GM12878 (cell line): Measurements from ENCODE around the gene SMIM26. TPM values are rescaled to one million over a fixed set of nuclear protein-coding genes. Genes with fewer than 3 reads are reported as not detected.

Source experiments
- ATAC-seq: fragments of 200-7000 bp; cut with Tn5 transposase; 3 replicates; pipeline ENCODE4 v1.9.1; 2020; ENCODE audit warnings: mild to moderate bottlenecking, moderate library complexity
- BruUV-seq: library from RNA; stranded (reverse); fragments of 400-500 nt; replicated peaks from 2 replicates; lab custom pipeline; 2021; lab: Mats Ljungman, UMichigan
- CTCF ChIA-PET: fragments of 300-600 bp; sonication (Branson Sonifier 250); formaldehyde crosslinking; extraction: SDS; loops from one replicate; lab custom pipeline; 2021; ENCODE audit warnings: inconsistent platforms; lab: Yijun Ruan, JAX
- POLR2A ChIA-PET: fragments of 350-600 bp; formaldehyde crosslinking; extraction: SDS; loops from one replicate; lab custom pipeline; 2021; ENCODE audit warnings: inconsistent platforms; lab: Charles Lee
- RAD21 ChIA-PET: fragments of 300-600 bp; sonication (Branson Sonifier 250); formaldehyde crosslinking; loops from one replicate; lab custom pipeline; 2023; ENCODE audit warnings: antibody characterized with exemption; ENCODE audit not compliant: unreplicated experiment; lab: Charles Lee
- SMC1A ChIA-PET: fragments of 300-600 bp; sonication (Branson Sonifier 250); formaldehyde crosslinking; loops from one replicate; lab custom pipeline; 2023; ENCODE audit not compliant: unreplicated experiment, uncharacterized antibody; lab: Charles Lee
- DNase-seq: peaks from one replicate; pipeline ENCODE4 v3.0.0-alpha.2; 2011; ENCODE audit warnings: low read depth, low spot score
- FAIRE-seq: peaks from 3 replicates; lab custom pipeline; 2011; peaks lifted over from hg19 to GRCh38; lab: Jason Lieb, UNC
- H2AFZ ChIP-seq: 2 replicates; pipeline ENCODE4 v1.6.0; 2011; ENCODE audit warnings: low read depth, low read length, control low read depth; ENCODE audit not compliant: control insufficient read depth
- H3K27ac ChIP-seq: 2 replicates; pipeline ENCODE4 v1.5.1; 2011; ENCODE audit warnings: control low read depth; ENCODE audit not compliant: control insufficient read depth, insufficient read depth
- H3K27me3 ChIP-seq, 2 experiments: replicated peaks in 1 of 2; 2 replicates each; pipeline versions ENCODE4 v1.6.0 to v1.6.1; 2011; ENCODE audit warnings: low read length in 1 of 2; ENCODE audit not compliant: control insufficient read depth in 2 of 2, insufficient read depth in 2 of 2
- H3K36me3 ChIP-seq, 2 experiments: 2 replicates each; pipeline ENCODE4 v1.5.1; 2011; ENCODE audit warnings: low read length in 1 of 2; ENCODE audit not compliant: control insufficient read depth in 2 of 2, insufficient read depth in 2 of 2
- H3K4me1 ChIP-seq: 2 replicates; pipeline ENCODE4 v1.6.1; 2011; ENCODE audit warnings: mild to moderate bottlenecking, low read length, moderate library complexity, mixed read lengths; ENCODE audit not compliant: control insufficient read depth, insufficient read depth
- H3K4me2 ChIP-seq: 2 replicates; pipeline ENCODE4 v1.6.0; 2011; ENCODE audit warnings: control low read depth; ENCODE audit not compliant: control insufficient read depth, insufficient read depth
- H3K4me3 ChIP-seq: fragments of 200-600 bp; sonication (generic); 2 replicates; pipeline ENCODE4 v1.5.1; 2016
- H3K79me2 ChIP-seq: 2 replicates; pipeline ENCODE4 v1.6.0; 2011; ENCODE audit warnings: low read length; ENCODE audit not compliant: control insufficient read depth, insufficient read depth
- H3K9ac ChIP-seq: 2 replicates; pipeline ENCODE4 v1.8.0; 2011; ENCODE audit warnings: low read length, control low read depth, mixed read lengths; ENCODE audit not compliant: control insufficient read depth, insufficient read depth
- H3K9me3 ChIP-seq: replicated peaks from 3 replicates; pipeline ENCODE4 v1.5.1; 2011; ENCODE audit warnings: mild to moderate bottlenecking, low read length; ENCODE audit not compliant: control insufficient read depth, insufficient read depth
- H4K20me1 ChIP-seq: 2 replicates; pipeline ENCODE4 v1.6.0; 2011; ENCODE audit not compliant: control insufficient read depth, insufficient read depth
- GABPA ChIP-seq: IDR thresholded peaks from 2 replicates; pipeline ENCODE4 v1.6.1; 2014; ENCODE audit warnings: antibody characterized with exemption, low read depth, mild to moderate bottlenecking, inconsistent platforms
- HDAC2 ChIP-seq: fragments of 200-600 bp; sonication (generic); IDR thresholded peaks from 2 replicates; pipeline ENCODE4 v1.6.1; 2017
- IRF4 ChIP-seq: IDR thresholded peaks from 2 replicates; pipeline ENCODE4 v1.6.1; 2011; ENCODE audit warnings: low read depth, low read length
- MLLT1 ChIP-seq: fragments of 450-650 bp; IDR thresholded peaks from 2 replicates; pipeline ENCODE4 v1.6.1; 2016; ENCODE audit warnings: mild to moderate bottlenecking
- MXI1 ChIP-seq: fragments of 150-350 bp; IDR thresholded peaks from 2 replicates; pipeline ENCODE4 v1.6.1; 2011; ENCODE audit warnings: low read depth, mild to moderate bottlenecking, inconsistent platforms, low read length, improper control_type of control experiment
- NFXL1 ChIP-seq: fragments of 450-650 bp; IDR thresholded peaks from 2 replicates; pipeline ENCODE4 v1.6.1; 2017; ENCODE audit warnings: antibody characterized with exemption, mild to moderate bottlenecking, borderline replicate concordance
- NFYB ChIP-seq: IDR thresholded peaks from 2 replicates; pipeline ENCODE4 v1.6.1; 2011; ENCODE audit warnings: low read depth, mild to moderate bottlenecking, low read length, improper control_type of control experiment, moderate library complexity; ENCODE audit not compliant: insufficient read depth
- PAX5 ChIP-seq: IDR thresholded peaks from 2 replicates; pipeline ENCODE4 v1.6.1; 2011; ENCODE audit warnings: low read depth, low read length, borderline replicate concordance
- POLR2A ChIP-seq: IDR thresholded peaks from 2 replicates; pipeline ENCODE4 v1.6.1; 2011; ENCODE audit warnings: low read depth, mild to moderate bottlenecking, low read length
- WGBS: methylation state at CpG from one replicate; pipeline ENCODE4 v1.1.6; 2016; ENCODE audit warnings: low lambda C conversion rate; ENCODE audit not compliant: insufficient replicate concordance, insufficient coverage; ENCODE audit errors: missing lambda C conversion rate; 5-methylcytosine and 5-hydroxymethylcytosine counted together
- in situ Hi-C: fragments of 300-500 bp; cut with MboI; formaldehyde crosslinking; loops from 9 replicates; pipeline ENCODE4 v1.14.3; 2018; ENCODE audit warnings: mixed read lengths
- intact Hi-C: fragments of 100-400 bp; cut with micrococcal nuclease; formaldehyde crosslinking; loops from one replicate; pipeline ENCODE4 v1.14.2; 2022; ENCODE audit not compliant: unreplicated experiment
- polyA plus RNA-seq, 11 experiments: library from polyadenylated mRNA; depleted of rRNA in 4 of 11; unstranded in 6 of 11; stranded (reverse) in 5 of 11; fragments of >200 nt; fragmentation: Nextera tagmentation in 4 of 11; fragmentation: Illumina TruSeq in 1 of 11; extraction: Ambion mirVana in 4 of 11; extraction: Trizol in 1 of 11; gene quantifications; 1 replicate in 1 of 11; 2 replicates in 10 of 11; pipeline versions ENCODE4 v1.2.1 to v1.2.3, GENCODE V29; 2011 to 2016; ENCODE audit warnings: inconsistent platforms in 2 of 11, missing spikeins in 2 of 11, low read depth in 1 of 11
- total RNA-seq, 4 experiments: library from RNA; depleted of rRNA in 3 of 4; stranded (reverse); fragments of >200 nt in 3 of 4; fragmentation: Illumina TruSeq in 1 of 4; extraction: Trizol in 1 of 4; gene quantifications; 2 replicates each; pipeline versions ENCODE4 v1.2.1 to v1.2.3, GENCODE V29; 2013 to 2021
- TF ChIP-seq, protein P1 (sequence below): IDR thresholded peaks from 2 replicates; pipeline ENCODE4 v1.6.1; 2012; ENCODE audit warnings: mild to moderate bottlenecking, low read depth, low read length

SMIM26 gene
- total and polyA plus RNA-seq, 10 of the 15 experiments (the other 5 are each of a cell fraction or from before 2014, with no cell fraction given): 74.3 to 329 (median 176) TPM

GRCh38 chr20:18588574-18588933 lies 21.3 kb downstream of the SMIM26 start:
- 17% methylated on average over 18 of the region's 18 CpGs for WGBS
- ATAC-seq (peak; percentile 5), DNase-seq (no peak), FAIRE-seq (no peak)
- ChIA-PET POLR2A (interaction anchor here (0.6 to 1.3 kb wide), 5 partner anchors 17 to 174 kb away, joined by 3 to 7 read pairs (median 3); partner anchors contain the start of gene SEC23B), CTCF (interaction anchor here (0.6 to 1.9 kb wide), 9 partner anchors 9 to 177 kb away, joined by 3 to 7 read pairs (median 4); partner anchors contain the start of gene SMIM26), SMC1A (interaction anchor here (0.6 to 2.3 kb wide), 6 partner anchors 9 to 484 kb away, joined by 3 to 10 read pairs (median 4); partner anchors contain the start of gene SEC23B), RAD21 (interaction anchor here (0.8 to 1.2 kb wide), 4 partner anchors 22 to 116 kb away, joined by 3 to 5 read pairs (median 3); partner anchors contain the start of genes RBBP9 and SMIM26)
- H3K4me2 ChIP-seq: peak overlapping the region; percentile 66
- H3K27ac ChIP-seq: peak overlapping the region; percentile 65
- no peaks in the 10 kb centered on the region for H3K4me1 ChIP-seq
- peak overlapping the region; percentile 92 for H3K4me3 ChIP-seq
- TF ChIP-seq IRF4: no peak
- no peak for TF ChIP-seq HDAC2
- no peak for TF ChIP-seq NFXL1
- no peak for TF ChIP-seq MXI1
- H4K20me1 ChIP-seq: no peaks in the 10 kb centered on the region
- H3K79me2 ChIP-seq: peaks cover 19% of the 10 kb centered on the region
- intact Hi-C loops: loop anchor here (5.0 kb wide), 1 partner anchor 81 kb away; the partner anchor contains the start of gene SEC23B
- H3K36me3 ChIP-seq: no peaks in the 10 kb centered on the region
- H2AFZ ChIP-seq: peak overlapping the region; percentile 78
- BruUV-seq: no TSS peak
- in situ Hi-C loops: loop anchor here (25.0 kb wide), 1 partner anchor 1424 kb away; the partner anchor contains the start of gene NAA20
- H3K27me3 ChIP-seq: no peaks in the 10 kb centered on the region
- no peaks in the 10 kb centered on the region for H3K9me3 ChIP-seq
- H3K9ac ChIP-seq: peak overlapping the region; percentile 76

DNA sequence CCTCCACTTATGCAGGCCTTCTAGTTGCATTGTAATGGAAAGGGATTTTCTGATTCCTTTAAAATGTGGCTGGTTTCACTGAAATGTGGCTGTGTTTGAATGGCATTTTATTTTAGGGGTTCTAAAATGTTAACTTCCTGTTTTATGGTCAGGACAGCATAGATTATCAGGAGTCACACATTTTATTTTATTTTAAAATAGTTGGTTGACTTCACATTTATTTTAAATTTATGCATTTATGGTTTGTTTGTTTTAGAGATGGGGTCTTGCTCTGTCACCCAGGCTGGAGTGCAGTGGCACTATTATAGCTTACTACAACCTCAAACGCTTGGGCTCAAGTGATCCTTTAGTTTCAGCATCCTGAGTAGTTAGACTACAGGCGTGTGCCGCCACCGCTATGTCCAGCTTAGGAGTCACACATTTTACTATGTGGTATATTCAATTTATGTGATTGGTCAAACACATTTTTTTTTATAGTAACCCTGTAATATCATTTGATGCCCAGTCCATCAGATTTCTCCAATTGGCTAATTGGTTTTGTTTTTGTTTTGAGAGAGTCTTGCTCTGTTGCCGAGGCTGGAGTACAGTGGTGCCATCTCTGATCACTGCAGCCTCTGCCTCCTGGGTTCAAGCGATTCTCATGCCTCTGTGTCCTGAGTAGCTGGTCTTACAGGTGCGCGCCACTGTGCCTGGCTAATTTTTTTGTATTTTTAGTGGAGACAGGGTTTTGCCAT lies 22.9 kb downstream of the SMIM26 start:
- H3K79me2 ChIP-seq: peaks cover 19% of the 10 kb centered on the region
- no peak overlapping the region for H2AFZ ChIP-seq
- peak overlapping the region; percentile 22; the same call in 1 of the 2 replicates for H3K4me3 ChIP-seq
- ChIA-PET CTCF (interaction anchor here (1.0 to 1.9 kb wide), 3 partner anchors 9 to 178 kb away, joined by 3 to 7 read pairs (median 4); no protein-coding TSS in a partner anchor), POLR2A (no interaction called here), RAD21 (interaction anchor here (1.1 to 1.7 kb wide), 2 partner anchors 42 to 83 kb away, joined by 4 read pairs; partner anchors contain the start of gene SEC23B), SMC1A (interaction anchor here (1.1 to 2.3 kb wide), 4 partner anchors 8 to 83 kb away, joined by 3 to 10 read pairs (median 4); partner anchors contain the start of gene SEC23B)
- H3K9ac ChIP-seq: no peak overlapping the region
- 68% methylated on average over 8 of the region's 8 CpGs for WGBS
- H3K4me1 ChIP-seq: no peaks in the 10 kb centered on the region
- in situ Hi-C loops: loop anchor here (25.0 kb wide), 1 partner anchor 1422 kb away; the partner anchor contains the start of gene NAA20
- FAIRE-seq: no peak
- BruUV-seq: TSS peak; percentile 48
- no peaks in the 10 kb centered on the region for H3K9me3 ChIP-seq
- H3K36me3 ChIP-seq: no peaks in the 10 kb centered on the region
- no peaks in the 10 kb centered on the region for H4K20me1 ChIP-seq
- intact Hi-C loops: loop anchor here (5.0 kb wide), 1 partner anchor 83 kb away; the partner anchor contains the start of gene SEC23B
- DNase-seq: no peak
- H3K4me2 ChIP-seq: peak overlapping the region; percentile 66
- no peaks in the 10 kb centered on the region for H3K27me3 ChIP-seq
- ATAC-seq: no peak
- H3K27ac ChIP-seq: no peak overlapping the region
- TF ChIP-seq GABPA (no peak), POLR2A (no peak), MLLT1 (no peak), PAX5 (no peak), NFYB (peak; percentile 51; the same call in 1 of the 2 replicates)
- TF ChIP-seq, protein P1, sequence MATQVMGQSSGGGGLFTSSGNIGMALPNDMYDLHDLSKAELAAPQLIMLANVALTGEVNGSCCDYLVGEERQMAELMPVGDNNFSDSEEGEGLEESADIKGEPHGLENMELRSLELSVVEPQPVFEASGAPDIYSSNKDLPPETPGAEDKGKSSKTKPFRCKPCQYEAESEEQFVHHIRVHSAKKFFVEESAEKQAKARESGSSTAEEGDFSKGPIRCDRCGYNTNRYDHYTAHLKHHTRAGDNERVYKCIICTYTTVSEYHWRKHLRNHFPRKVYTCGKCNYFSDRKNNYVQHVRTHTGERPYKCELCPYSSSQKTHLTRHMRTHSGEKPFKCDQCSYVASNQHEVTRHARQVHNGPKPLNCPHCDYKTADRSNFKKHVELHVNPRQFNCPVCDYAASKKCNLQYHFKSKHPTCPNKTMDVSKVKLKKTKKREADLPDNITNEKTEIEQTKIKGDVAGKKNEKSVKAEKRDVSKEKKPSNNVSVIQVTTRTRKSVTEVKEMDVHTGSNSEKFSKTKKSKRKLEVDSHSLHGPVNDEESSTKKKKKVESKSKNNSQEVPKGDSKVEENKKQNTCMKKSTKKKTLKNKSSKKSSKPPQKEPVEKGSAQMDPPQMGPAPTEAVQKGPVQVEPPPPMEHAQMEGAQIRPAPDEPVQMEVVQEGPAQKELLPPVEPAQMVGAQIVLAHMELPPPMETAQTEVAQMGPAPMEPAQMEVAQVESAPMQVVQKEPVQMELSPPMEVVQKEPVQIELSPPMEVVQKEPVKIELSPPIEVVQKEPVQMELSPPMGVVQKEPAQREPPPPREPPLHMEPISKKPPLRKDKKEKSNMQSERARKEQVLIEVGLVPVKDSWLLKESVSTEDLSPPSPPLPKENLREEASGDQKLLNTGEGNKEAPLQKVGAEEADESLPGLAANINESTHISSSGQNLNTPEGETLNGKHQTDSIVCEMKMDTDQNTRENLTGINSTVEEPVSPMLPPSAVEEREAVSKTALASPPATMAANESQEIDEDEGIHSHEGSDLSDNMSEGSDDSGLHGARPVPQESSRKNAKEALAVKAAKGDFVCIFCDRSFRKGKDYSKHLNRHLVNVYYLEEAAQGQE: no peak
